Caco-2 (cell line): ENCODE measurements around the gene LMF2. TPM values are rescaled to one million over a fixed set of nuclear protein-coding genes. Genes with fewer than 3 reads are reported as not detected.
A peak's percentile ranks its signal among the peaks of the same experiment; 100 is the strongest.

Source experiments
- BruUV-seq: library from RNA; stranded (reverse); fragments of 400-500 nt; replicated peaks from 2 replicates; lab custom pipeline; 2021; lab: Mats Ljungman, UMichigan
- CTCF ChIA-PET: fragments of 300-600 bp; sonication (Branson Sonifier 250); formaldehyde crosslinking; loops from one replicate; lab custom pipeline; 2022; ENCODE audit warnings: antibody characterized with exemption; lab: Charles Lee
- POLR2A ChIA-PET: fragments of 300-600 bp; sonication (Branson Sonifier 250); formaldehyde crosslinking; loops from one replicate; lab custom pipeline; 2022; ENCODE audit warnings: antibody characterized with exemption; lab: Charles Lee
- DNase-seq, 2 experiments: peaks; one replicate each; pipeline versions ENCODE4 v3.0.0 to v3.0.0-alpha.2; 2020 to 2022
- H3K27me3 ChIP-seq: replicated peaks from 2 replicates; pipeline ENCODE4 v1.6.0; 2011; ENCODE audit warnings: low read length; ENCODE audit not compliant: control insufficient read depth, insufficient read depth
- H3K36me3 ChIP-seq: 2 replicates; pipeline ENCODE4 v1.5.1; 2011; ENCODE audit warnings: low read length; ENCODE audit not compliant: control insufficient read depth, insufficient read depth
- H3K4me1 ChIP-seq: fragments of 250-450 bp; sonication (Bioruptor Pico); 2 replicates; pipeline ENCODE4 v1.5.1; 2020; ENCODE audit warnings: mild to moderate bottlenecking
- H3K4me3 ChIP-seq: 2 replicates; pipeline ENCODE4 v1.5.1; 2011; ENCODE audit warnings: low read depth, mild to moderate bottlenecking, control low read depth, low read length
- H3K9me3 ChIP-seq: fragments of 250-450 bp; sonication (Bioruptor Pico); 2 replicates; pipeline ENCODE4 v1.5.1; 2020; ENCODE audit warnings: mild to moderate bottlenecking, moderate library complexity
- H3K27ac Mint-ChIP-seq: one replicate; pipeline ENCODE4 v1.8.0; 2022; ENCODE audit warnings: mixed read lengths; ENCODE audit not compliant: unreplicated experiment
- H3K27me3 Mint-ChIP-seq: one replicate; pipeline ENCODE4 v1.8.0; 2022; ENCODE audit warnings: mixed read lengths; ENCODE audit not compliant: insufficient read depth, unreplicated experiment
- H3K36me3 Mint-ChIP-seq: one replicate; pipeline ENCODE4 v1.8.0; 2022; ENCODE audit warnings: mild to moderate bottlenecking, mixed read lengths; ENCODE audit not compliant: insufficient read depth, unreplicated experiment
- H3K4me1 Mint-ChIP-seq: one replicate; pipeline ENCODE4 v1.8.0; 2022; ENCODE audit warnings: low read depth, mixed read lengths; ENCODE audit not compliant: unreplicated experiment
- H3K4me3 Mint-ChIP-seq: one replicate; pipeline ENCODE4 v1.8.0; 2022; ENCODE audit warnings: mild to moderate bottlenecking, moderate library complexity, mixed read lengths; ENCODE audit not compliant: unreplicated experiment
- H3K9me3 Mint-ChIP-seq: one replicate; pipeline ENCODE4 v1.8.0; 2022; ENCODE audit warnings: mixed read lengths; ENCODE audit not compliant: unreplicated experiment
- intact Hi-C: fragments of 100-400 bp; cut with micrococcal nuclease; formaldehyde crosslinking; loops from one replicate; pipeline ENCODE4 v1.10.0; 2022; ENCODE audit not compliant: unreplicated experiment
- total RNA-seq: library from RNA; stranded (reverse); gene quantifications from 2 replicates; pipeline ENCODE4 v1.2.3, GENCODE V29; 2022
- TF ChIP-seq, protein P1 (sequence below), 2 experiments: fragments of 200-600 bp in 1 of 2; IDR thresholded peaks; 1 replicate in 1 of 2; 2 replicates in 1 of 2; pipeline versions ENCODE4 v1.5.1 to v1.8.0; 2011 to 2022; ENCODE audit warnings: antibody characterized with exemption in 1 of 2, control low read depth in 1 of 2, inconsistent platforms in 1 of 2, low read depth in 1 of 2, low read length in 1 of 2, mild to moderate bottlenecking in 1 of 2, moderate library complexity in 1 of 2; ENCODE audit not compliant: insufficient read depth in 1 of 2, severe bottlenecking in 1 of 2, unreplicated experiment in 1 of 2

Gene LMF2
- total RNA-seq, 1 experiment from 2014 or later, result 68.8 TPM

DNA sequence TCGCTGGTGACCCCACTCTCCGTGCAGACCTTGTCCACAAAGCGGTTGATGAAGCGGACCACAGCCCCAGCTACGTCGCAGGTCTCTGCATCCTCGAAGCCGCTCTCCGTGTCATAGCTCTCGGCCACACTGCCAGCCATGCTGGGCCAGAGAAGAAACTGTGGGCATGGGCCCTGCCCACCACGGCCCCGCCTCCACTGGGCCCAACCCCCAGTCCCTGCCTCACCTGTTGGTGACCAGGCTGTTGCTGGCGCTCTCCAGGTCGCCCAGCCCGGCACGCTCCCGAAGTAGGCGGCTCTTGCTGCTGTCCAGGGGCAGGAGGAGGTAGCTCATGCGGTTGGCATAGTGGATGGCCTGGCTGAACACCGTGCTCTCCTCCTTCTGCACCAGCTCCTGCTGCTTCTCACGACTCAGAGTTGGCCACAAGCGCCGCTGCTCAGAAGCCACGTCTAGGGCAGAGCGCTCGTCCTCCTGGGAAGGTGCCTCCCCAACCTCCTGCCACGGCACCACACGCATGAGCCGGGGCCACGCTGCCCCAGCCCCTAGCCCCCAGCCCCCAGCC is 45.4 kb downstream of the LMF2 start:
- BruUV-seq, result no TSS peak
- DNase-seq, result no peak
- Histone ChIP-seq H3K27me3 (no peaks in the 10 kb centered on the region), H3K4me1 (peaks cover 6% of the 10 kb centered on the region; the same call in 1 of the 2 replicates), H3K9me3 (no peaks in the 10 kb centered on the region), H3K36me3 (peaks cover 6% of the 10 kb centered on the region), H3K4me3 (no peak overlapping the region)
- TF ChIP-seq, protein P1, sequence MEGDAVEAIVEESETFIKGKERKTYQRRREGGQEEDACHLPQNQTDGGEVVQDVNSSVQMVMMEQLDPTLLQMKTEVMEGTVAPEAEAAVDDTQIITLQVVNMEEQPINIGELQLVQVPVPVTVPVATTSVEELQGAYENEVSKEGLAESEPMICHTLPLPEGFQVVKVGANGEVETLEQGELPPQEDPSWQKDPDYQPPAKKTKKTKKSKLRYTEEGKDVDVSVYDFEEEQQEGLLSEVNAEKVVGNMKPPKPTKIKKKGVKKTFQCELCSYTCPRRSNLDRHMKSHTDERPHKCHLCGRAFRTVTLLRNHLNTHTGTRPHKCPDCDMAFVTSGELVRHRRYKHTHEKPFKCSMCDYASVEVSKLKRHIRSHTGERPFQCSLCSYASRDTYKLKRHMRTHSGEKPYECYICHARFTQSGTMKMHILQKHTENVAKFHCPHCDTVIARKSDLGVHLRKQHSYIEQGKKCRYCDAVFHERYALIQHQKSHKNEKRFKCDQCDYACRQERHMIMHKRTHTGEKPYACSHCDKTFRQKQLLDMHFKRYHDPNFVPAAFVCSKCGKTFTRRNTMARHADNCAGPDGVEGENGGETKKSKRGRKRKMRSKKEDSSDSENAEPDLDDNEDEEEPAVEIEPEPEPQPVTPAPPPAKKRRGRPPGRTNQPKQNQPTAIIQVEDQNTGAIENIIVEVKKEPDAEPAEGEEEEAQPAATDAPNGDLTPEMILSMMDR (IDR thresholded peaks at IDR 0.05; ENCODE audit: insufficient read depth in 1 of 2, low read depth in 1 of 2, low read length in 1 of 2, severe bottlenecking in 1 of 2, unreplicated experiment in 1 of 2), result no peak
- Mint-ChIP-seq H3K9me3 (no peaks in the 10 kb centered on the region), H3K36me3 (peaks cover 35% of the 10 kb centered on the region), H3K4me1 (peaks cover 5% of the 10 kb centered on the region), H3K27ac (no peak overlapping the region), H3K27me3 (no peaks in the 10 kb centered on the region), H3K4me3 (no peak overlapping the region)
- POLR2A ChIA-PET, result no interaction called here
- intact Hi-C loops, result no loop called here
- CTCF ChIA-PET, result no interaction called here

DNA sequence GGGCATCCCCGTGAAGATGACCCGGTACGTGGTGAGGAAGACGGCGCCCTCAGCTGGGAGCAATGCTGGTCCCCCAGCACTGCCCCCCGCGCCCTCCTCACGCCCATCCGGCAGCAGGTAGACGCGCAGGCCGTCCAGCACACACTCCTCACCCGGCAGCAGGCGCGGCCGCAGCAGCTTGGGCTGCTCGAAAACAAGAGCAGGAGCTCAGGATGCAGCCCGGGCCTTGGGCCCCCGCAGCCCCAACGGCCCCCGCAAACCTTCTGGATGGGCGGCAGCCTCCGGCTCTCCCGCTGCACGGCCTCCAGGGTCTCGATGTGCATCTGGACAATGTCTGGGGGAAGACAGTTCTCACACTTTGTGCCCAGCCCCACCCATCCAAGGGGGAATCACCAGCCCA is 46.0 kb downstream of the LMF2 start:
- peaks cover 5% of the 10 kb centered on the region for H3K36me3 ChIP-seq
- Mint-ChIP-seq H3K36me3 (peaks cover 39% of the 10 kb centered on the region), H3K4me1 (peaks cover 5% of the 10 kb centered on the region), H3K27me3 (no peaks in the 10 kb centered on the region), H3K9me3 (no peaks in the 10 kb centered on the region), H3K27ac (no peak overlapping the region), H3K4me3 (no peak overlapping the region)
- peaks cover 6% of the 10 kb centered on the region; the same call in 1 of the 2 replicates for H3K4me1 ChIP-seq
- TSS peak; percentile 13 for BruUV-seq
- H3K4me3 ChIP-seq, result no peak overlapping the region
- intact Hi-C loops, result no loop called here
- TF ChIP-seq, protein P1 (IDR thresholded peaks at IDR 0.05; ENCODE audit: insufficient read depth in 1 of 2, low read depth in 1 of 2, low read length in 1 of 2, severe bottlenecking in 1 of 2, unreplicated experiment in 1 of 2), result no peak
- H3K27me3 ChIP-seq, result no peaks in the 10 kb centered on the region
- no peaks in the 10 kb centered on the region for H3K9me3 ChIP-seq
- POLR2A ChIA-PET, result no interaction called here
- CTCF ChIA-PET, result no interaction called here
- no peak for DNase-seq

DNA sequence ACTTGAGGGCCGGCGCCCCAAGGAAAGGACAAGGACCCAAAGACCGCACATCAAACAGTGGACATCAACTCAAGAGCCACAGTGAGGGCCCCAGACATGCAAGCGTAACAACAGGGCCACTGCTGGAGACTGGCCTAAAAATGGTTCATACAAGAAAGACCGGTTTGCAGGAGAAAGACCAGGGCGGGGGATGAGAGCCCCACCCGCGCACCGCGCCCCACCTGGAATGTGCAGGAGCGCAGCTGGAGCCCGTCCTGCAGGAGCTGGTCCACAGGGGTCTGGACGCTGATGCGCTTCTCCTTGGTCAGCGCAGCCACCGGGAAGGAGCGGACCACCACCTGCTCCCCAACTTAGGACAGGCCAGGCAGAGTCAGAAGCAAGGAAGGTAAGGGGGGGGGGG is 46.6 kb downstream of the LMF2 start:
- intact Hi-C loops, result no loop called here
- TF ChIP-seq, protein P1 (IDR thresholded peaks at IDR 0.05; ENCODE audit: insufficient read depth in 1 of 2, low read depth in 1 of 2, low read length in 1 of 2, severe bottlenecking in 1 of 2, unreplicated experiment in 1 of 2), result no peak
- CTCF ChIA-PET, result no interaction called here
- H3K36me3 Mint-ChIP-seq, result peaks cover 33% of the 10 kb centered on the region
- no peaks in the 10 kb centered on the region for H3K27me3 Mint-ChIP-seq
- H3K27me3 ChIP-seq, result no peaks in the 10 kb centered on the region
- no TSS peak for BruUV-seq
- H3K27ac Mint-ChIP-seq, result peak overlapping the region; percentile 45
- H3K9me3 Mint-ChIP-seq, result no peaks in the 10 kb centered on the region
- DNase-seq, result peak in 1 of 2 experiments; percentile 52
- peaks cover 5% of the 10 kb centered on the region for H3K36me3 ChIP-seq
- no peaks in the 10 kb centered on the region for H3K9me3 ChIP-seq
- H3K4me3 Mint-ChIP-seq, result peak overlapping the region; percentile 35
- POLR2A ChIA-PET, result no interaction called here
- H3K4me1 ChIP-seq, result peaks cover 6% of the 10 kb centered on the region; the same call in 1 of the 2 replicates
- peaks cover 5% of the 10 kb centered on the region for H3K4me1 Mint-ChIP-seq
- no peak overlapping the region for H3K4me3 ChIP-seq
